HG02884 (cell line): ENCODE results near the gene PRR19.
"Not testable (repeated sequence)": the region's sequence is repeated elsewhere in the genome, so short reads cannot be mapped to it uniquely, and the experiment has no call there.

Source experiments
- ATAC-seq: cut with Tn5 transposase; IDR thresholded peaks from one replicate; pipeline ENCODE4 v1.9.1; 2021; ENCODE audit warnings: mild to moderate bottlenecking, moderate library complexity; ENCODE audit not compliant: unreplicated experiment

The PRR19 gene

GRCh38 chr19:42324655-42325307 lies 22.8 kb downstream of the PRR19 start:
- ATAC-seq, result no peak

GRCh38 chr19:42325308-42325895 lies 23.5 kb downstream of the PRR19 start, which contains the start of gene MEGF8:
Gene MEGF8 (plus strand): TSS chr19:42325635. CDS start chr19:42326244, 609 bp downstream.
- ATAC-seq, result peak; percentile 86

GRCh38 chr19:42325896-42326771 lies 24.2 kb downstream of the PRR19 start:
- ATAC-seq, result no peak

GRCh38 chr19:42326969-42327368 lies 25.0 kb downstream of the PRR19 start:
- no peak for ATAC-seq

GRCh38 chr19:42327381-42327780 lies 25.4 kb downstream of the PRR19 start:
- ATAC-seq, result no peak

- ATAC-seq, result no peak
Measured at GRCh38 chr19:42328106-42328505, 26.2 kb downstream of the PRR19 start.

GRCh38 chr19:42328854-42329253 lies 26.9 kb downstream of the PRR19 start:
- ATAC-seq, result no peak

- no peak for ATAC-seq
Measured at GRCh38 chr19:42330241-42330711, 28.3 kb downstream of the PRR19 start.

GRCh38 chr19:42331333-42331732 lies 29.4 kb downstream of the PRR19 start:
- ATAC-seq, result not testable (repeated sequence)

GRCh38 chr19:42332059-42332458 lies 30.1 kb downstream of the PRR19 start:
- no peak for ATAC-seq

- no peak for ATAC-seq
Measured at GRCh38 chr19:42333018-42333417, 31.1 kb downstream of the PRR19 start.

- ATAC-seq, result no peak
Measured at GRCh38 chr19:42333975-42334696, 32.2 kb downstream of the PRR19 start.

- ATAC-seq, result no peak
Measured at GRCh38 chr19:42334697-42335373, 32.9 kb downstream of the PRR19 start.

GRCh38 chr19:42335374-42335936 lies 33.5 kb downstream of the PRR19 start:
- ATAC-seq, result no peak

GRCh38 chr19:42335971-42336370 lies 34.0 kb downstream of the PRR19 start:
- no peak for ATAC-seq

GRCh38 chr19:42339126-42339860 lies 37.4 kb downstream of the PRR19 start:
- not testable (repeated sequence) for ATAC-seq

GRCh38 chr19:42339922-42340321 lies 38.0 kb downstream of the PRR19 start:
- not testable (repeated sequence) for ATAC-seq

GRCh38 chr19:42343344-42344110 lies 41.6 kb downstream of the PRR19 start:
- no peak for ATAC-seq
